GM19099 (cell line): ENCODE data around the gene NR2F2.

Source experiments
- POLR2A ChIP-seq: IDR thresholded peaks from 3 replicates; pipeline ENCODE4 v1.6.1; 2011; ENCODE audit warnings: low read depth; ENCODE audit not compliant: insufficient read length; ENCODE audit errors: extremely low read depth

Gene NR2F2

DNA sequence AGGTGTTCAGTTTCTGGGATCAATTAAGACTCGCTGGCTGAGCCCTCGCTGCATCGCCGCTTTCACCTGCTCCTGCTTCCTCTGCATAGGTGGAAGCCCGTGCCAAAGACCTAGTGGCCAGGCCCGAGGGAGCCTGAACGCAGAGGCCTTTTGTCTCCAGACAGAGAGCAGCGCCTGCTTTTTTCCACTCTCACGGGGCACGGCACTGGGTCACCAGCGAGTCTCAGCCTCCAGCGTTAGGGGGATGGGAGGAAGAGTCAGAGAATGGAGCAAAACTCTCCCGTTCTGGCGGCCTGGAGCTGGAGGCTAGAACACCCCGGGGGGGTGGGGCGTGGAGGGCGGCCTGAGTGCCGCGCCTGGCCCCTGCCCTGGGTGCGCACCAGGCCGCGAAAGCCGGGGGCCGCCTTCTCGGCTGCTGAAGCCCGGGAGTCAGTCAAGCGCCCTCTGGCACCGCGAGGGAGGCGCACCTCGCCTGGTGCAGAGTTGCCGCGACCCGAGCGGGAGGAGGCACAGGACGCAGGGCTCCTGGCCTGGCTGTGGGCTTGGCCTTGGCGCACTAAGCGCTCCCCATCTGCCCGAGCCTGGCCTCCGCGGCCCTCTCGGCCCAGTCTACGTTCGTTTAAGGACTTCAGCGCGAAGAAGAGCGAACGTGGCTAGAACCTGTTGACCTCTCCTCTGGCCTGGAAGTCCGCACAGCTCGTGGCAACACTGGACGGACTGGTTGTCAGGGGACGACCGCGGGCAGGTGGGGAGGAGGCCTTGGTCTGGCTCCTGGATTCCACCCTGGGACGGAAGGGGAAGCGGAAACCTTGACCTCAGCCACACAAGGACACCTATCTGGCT lies 21.5 kb downstream of the NR2F2 start:
- no peak for TF ChIP-seq POLR2A

DNA sequence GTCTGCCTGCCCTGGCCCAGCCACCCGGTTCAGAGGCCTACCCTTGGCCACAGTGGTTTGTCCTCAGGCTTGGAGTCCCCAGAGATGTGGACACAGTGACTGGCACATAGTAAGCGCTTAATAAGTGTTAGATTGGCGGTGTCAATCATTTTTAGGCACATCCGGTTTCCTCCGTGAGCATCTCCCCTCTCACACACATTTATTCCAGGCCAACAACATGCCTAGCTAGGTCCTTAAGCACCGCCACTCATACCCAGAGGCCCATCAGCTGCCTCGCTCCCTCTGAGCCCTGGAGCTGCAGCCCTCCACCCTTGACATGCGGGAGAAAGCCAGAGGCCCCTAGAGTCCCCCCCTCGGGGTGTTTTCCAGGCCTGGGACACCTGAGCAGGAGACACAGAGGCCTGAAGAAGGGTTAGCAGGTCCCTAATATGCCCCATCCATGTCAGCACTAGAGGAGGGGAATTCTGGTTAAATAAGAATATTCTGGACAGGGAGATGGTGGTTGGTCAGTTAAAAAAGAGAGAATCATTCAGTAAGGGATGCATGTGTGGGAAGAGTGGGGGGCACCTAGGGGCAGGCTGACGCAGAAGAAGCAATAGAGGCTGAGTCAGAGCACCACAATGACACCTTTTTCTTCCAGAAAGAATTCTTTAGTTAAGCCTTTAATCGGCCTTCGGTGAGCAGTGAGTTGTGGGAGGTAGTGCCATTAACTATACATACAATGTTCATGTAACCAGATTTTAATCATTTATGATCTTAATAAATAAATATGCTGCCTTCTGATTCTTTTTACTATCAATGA lies 22.3 kb downstream of the NR2F2 start:
- TF ChIP-seq POLR2A = no peak

DNA sequence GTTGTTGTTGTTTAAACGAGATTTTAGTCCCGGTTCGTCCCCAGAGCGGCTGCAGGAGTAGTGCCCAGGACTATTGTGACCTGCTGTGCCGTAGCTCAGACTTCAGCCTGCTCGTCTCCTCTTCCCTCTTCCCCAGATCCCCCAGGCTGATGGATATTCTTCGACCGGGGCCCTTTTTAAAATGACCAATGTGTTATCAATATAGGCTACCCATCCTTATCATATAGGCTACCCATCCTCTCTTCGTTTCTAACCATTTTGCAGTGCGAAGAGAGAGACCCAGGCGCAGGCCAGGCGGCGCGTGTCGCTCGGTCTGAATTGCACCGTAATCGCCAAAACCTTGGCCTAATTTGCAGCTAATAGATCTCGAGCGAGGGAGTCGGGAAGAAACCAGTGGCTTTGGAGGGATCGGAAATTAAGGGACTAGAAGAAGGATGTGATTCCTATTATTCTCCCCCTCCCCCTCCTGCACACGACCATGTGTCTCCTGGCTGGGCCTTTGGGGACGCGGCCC lies 23.0 kb downstream of the NR2F2 start:
- no peak for TF ChIP-seq POLR2A

DNA sequence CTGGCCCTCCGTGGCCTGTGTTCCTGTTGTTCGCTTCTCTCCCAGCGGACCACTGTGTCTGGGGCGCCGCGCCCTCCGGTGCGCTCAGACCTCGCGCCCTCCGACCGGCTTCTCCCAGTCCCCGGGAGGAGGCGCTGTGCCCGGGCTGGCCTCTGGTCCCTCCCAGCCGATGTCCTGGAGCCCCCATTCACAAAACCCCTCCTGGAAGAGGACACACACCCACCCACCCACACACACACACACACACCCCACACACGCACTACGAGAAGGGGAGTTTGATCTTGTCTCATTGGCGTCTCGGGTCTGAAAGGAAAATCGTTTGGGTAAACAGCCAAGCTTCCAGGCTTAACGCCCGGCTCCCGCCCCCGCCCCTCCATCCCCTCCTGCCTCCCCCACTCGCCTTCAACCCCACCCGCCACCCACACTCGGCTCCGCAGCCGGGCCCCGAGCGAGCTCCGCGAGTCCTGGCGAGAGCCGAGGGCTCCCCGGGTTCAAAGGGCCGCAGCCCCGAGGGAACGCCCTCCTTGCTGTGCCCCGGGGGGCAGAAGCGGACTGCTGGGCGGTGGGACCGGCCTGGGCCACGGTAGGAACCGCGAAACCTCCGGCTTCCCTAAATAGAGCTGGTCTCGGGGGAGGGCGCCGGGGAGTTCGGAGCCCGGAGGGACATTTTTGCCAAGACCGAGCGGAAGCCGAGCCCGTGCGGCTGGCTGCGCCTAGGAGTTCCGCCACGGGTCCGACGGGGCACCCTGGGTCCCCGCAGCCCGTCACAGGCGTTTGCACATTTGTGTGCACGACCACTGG lies 23.6 kb downstream of the NR2F2 start:
- TF ChIP-seq POLR2A = no peak

DNA sequence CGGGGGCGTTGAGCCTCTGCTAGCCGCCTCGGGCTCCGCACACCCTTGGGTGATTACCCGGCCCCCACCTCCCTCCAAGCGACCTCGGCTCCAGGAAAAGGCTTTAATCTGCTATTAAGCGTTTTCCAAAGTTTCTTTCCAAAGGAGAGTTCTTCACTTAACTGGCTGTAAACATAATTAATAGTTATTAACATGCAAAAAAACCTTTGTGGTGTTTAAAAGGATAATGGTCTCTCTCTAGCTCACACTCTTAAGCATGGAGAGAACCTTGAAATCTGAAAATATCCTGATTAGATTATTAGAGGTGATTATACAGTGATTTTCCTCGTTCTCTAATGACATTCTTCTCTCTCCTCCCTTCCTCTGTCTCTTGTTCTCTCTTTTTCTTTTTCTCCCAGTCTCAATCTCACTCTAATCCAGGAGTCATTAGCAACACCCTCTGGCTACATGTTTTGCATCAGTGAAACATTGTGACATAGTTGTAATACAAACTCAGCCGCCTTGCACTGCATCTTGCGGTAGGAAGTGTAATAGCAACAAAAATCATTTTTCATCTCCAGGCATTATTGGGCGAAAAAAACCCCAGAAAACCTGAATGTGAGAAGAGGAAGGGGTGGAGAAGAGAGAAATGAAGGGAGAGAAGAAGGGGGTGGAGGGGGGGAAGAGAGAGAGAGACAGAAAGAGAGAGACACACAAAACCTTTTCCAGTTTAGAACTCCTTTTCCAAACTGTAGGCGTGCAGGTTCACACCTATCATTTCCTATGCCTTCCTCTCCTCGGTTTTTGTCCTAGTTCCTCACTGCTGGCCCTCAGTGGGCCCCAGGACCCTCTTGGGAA lies 24.4 kb downstream of the NR2F2 start:
- no peak for TF ChIP-seq POLR2A

DNA sequence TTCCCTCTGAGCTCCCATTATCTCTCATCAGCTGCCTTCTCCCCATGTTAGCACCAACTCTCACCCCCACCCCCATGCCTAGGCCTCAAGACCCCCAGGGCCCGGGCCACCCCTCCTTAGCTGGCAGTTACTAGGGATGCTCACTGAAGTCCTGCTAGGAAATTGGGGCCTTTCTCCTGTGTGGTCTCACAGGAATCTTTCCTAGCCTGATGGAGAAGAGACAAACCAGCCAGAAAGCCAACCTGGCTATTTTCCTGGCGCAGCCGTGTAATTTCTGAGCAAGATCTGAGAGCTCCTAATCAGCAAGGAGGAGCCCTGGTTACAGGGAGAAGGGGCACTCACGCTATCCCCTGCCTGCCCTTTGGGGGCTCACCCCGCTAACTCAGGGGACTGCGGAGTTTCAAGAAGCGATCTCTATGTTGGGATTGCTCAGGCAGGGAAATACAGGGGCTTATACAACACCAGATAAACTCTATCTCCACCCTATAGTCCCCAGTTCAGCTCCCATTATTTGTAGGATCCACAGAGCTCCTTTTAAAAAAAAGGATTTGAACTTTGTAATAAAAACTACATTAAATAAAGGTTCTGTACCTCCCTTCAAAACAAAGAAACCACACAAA lies 25.2 kb downstream of the NR2F2 start:
- TF ChIP-seq POLR2A = no peak

DNA sequence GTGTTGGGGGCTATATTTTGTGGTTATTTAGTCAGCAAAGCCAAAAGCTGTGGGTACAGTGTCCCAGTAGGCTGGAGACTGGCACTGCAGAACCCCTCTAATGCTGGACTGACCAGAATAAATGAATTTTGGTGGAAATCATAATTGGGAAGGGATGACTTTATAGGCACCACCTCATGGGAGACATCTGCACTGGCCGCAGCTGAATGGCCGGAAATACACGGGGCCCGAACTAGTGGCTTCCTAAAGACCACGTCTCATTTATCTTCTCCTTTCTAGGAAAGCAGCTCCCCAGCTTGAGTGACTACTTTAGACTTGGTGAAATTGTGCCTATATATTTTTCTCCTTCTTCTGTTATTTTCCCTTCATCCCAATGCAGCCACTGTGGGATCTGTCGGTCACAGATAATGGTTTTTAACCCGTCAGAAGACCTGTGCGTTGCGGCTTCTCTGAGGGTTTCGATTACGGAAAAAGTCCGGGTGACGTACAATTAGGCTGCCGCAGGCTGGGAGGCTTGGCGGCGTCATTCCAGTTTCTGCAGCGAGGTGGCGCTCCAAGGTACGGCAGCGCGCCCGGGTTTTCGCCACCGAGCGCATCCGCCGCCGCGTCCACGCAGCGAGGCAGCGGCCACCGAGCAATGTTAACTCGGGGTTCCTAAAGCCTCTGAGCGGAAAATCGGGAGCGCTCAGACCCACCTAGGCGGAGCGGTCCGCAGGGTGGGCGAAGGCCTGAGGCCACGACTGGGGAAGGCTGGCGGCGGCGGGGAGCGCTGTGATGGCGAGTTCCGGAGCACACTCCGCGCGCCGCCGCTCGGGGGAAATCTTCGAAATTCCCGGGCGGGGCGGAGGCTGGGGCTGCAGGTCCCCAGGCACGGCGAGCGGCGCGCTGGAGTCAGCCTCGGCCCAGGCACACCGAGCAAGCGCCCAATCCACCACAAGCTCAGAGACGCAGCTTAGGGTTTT lies 26.3 kb downstream of the NR2F2 start:
- TF ChIP-seq POLR2A = peak; percentile 19

DNA sequence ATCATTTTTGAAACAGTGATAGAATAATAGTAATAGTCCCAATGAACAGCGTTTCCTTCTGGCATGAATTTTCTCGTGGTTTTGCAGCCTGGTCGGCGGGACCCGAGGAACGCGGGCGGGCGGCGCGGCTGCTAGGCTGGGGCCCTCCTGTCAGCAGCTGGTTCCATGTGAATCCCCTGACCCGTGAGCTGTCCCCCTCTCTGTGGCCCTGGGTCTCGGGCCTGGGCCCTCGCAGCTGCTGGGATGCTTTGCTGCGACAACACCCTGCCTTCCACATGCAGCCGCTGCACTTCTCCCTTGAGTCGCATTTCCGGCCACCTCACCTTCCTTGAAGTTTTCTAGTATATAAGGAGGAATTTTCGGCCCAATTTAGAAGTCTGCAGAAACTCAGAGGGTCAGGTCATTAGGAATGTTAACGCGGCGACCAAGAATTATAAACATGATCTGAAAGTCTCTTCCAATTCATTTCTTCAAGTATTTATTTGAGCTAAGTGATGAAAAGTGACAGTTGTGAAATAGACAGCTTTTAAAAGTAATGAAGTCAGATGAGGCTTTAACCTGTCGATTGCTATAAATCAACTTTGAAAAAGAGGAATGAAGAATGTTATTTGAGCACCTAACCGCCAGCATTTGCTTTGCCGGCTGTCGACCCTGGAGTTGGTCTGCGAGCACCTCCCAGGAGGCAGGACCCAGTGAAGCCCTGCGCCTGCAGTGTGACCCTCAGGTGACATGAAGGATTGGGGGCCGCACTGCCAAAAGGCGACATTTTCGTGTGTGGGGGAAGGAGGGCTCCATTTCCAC lies 27.7 kb downstream of the NR2F2 start:
- TF ChIP-seq POLR2A = no peak

DNA sequence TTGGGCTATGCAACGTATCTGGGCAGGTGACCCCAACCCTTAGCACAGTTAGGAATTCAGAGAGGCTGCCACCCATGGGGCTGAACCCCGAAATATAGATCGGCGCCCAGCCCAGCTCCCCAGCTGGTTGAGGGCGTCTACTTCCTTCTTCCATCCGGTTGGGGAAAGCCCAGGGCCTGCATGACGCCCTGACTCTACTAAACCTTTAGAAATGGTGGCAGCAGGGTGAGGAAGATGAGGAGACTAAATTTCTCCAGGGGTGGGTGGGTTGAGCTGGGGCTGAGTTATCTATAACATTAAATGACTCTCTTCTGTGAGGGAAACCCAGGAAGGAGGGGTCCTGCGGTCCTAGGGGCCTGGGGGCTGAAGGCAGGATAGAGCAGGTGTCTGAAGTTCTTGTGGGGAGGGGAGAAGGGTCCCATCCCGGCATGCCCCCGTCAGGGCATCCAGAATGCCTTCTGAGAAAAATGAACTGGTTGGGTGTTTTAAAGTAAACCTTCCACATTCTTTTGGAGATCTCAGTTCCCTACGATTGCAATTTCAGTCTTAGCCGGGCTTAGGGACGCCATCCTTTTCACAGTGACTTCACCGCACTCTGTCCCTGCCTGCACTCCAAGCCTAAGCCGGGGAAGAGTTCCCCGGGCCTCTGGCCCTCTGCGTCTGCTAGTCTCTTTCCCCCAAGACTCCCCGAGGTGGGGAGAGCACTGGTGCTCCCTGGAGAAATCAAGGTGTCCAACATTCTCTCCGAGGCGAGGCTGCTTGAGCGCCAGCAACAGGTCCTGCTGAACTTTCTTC lies 28.5 kb downstream of the NR2F2 start:
- TF ChIP-seq POLR2A = no peak

DNA sequence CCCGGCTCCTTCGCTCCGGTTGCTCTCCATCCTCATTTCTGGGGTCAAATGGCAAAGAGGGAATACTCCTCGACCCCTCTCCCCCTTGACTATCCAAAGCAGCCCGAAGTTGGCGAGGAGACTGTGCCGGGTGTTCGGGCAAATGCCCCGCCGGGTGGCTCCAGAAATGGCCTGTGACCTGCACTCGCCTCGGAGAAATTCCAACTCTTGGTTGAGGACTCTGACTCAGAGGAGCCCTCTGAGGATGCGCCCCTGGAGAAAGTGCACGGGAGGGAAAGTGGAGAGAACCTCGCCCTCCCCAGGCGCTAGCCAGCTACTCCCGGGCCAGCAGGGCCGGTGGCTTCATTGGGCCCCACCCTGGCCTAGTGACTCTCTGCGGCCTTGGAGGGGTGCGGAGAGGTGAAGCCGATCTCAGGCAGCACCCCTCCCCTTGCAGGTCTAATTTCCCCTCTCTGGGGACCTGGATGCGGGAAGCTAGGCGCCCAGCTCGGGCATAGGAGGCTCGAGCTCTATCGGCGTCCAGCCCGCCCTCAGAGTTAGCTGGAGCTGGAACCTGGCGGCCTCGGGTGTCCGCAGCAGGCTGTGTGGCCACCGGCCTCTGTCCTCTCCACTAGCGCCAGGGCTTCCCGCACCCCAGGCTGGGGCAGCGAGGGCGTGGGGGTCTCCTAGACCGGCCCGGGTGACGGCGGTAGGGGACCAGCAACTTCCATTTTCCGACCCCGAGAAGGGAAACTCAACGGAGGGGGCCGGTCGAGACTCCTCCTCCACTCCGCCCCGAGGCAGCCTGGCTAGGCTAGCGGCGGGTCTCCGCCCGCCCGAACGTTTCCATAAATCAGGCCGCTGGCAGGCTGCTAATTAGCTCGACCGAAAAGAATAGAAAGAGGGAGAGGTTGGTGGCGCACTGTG lies 29.4 kb downstream of the NR2F2 start:
- no peak for TF ChIP-seq POLR2A

DNA sequence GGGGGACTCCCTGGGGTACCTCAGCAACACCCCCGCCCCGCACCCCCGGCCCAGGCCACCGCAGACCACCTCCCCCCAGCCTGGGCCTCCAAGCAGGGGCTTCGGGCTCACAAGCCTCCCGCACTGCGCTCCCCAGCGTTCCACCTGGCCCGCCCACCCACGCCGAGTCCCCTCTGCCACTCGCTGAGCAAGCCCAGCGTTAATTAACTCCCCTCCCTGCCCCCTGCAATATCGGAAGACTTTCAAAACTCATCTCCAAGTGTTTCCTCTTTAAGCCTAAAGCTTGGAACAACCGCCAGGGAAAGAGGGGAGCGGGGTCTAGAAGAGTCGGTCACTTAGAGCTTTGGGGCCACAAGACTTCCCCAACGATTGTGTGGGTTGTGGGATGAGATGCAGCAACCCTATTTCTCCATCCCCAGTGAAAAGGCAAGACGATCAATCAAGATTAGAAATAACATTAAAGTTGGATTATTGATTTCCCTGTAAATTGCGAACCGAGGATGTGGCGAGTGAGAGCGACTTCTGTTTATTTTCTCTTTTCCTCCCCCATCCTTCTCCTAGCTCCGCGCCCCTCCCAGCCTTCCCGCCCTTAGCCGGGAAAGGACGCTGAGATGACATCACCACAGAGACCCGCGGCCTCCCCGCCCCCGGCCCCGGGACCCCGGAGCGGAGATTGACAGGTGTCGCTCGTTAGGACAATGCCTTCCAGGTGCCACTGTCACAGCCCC lies 30.2 kb downstream of the NR2F2 start:
- TF ChIP-seq POLR2A = no peak
